C4-2B (cell line): ENCODE results near the gene LASP1.

Experiments used
- CTCF ChIP-seq: fragments of 450-650 bp; conservative IDR thresholded peaks from 2 replicates; pipeline ENCODE4 v1.5.1; 2017; ENCODE audit warnings: mild to moderate bottlenecking
- ZFX ChIP-seq: fragments of 450-650 bp; IDR thresholded peaks from 2 replicates; pipeline ENCODE4 v1.6.1; 2017

- no peak for TF ChIP-seq CTCF
- no peak for TF ChIP-seq ZFX
Measured at GRCh38 chr17:38848557-38848891, 21.3 kb upstream of the LASP1 start.
